ENCODE results near the gene CPT1C. TPM values are rescaled to one million over a fixed set of nuclear protein-coding genes. Genes with fewer than 3 reads are reported as not detected.

Gene CPT1C
- total RNA-seq, 1 donor from 2014 or later = 51.7 TPM

- Histone ChIP-seq H3K27me3 (no peaks in the 10 kb centered on the region), H3K36me3 (no peaks in the 10 kb centered on the region), H3K9ac (no peak overlapping the region), H3F3A (ENCODE audit: low read depth) (no peaks in the 10 kb centered on the region), H3K27ac (no peak overlapping the region), H3K4me1 (no peaks in the 10 kb centered on the region), H3K4me3 (no peak overlapping the region), H3K9me3 (ENCODE audit: low read depth) (no peaks in the 10 kb centered on the region), H4K20me1 (ENCODE audit: low read depth) (no peaks in the 10 kb centered on the region), H3K4me2 (no peak overlapping the region), H2AFZ (replicated peaks) (peak overlapping the region; percentile 34), H3K79me2 (ENCODE audit: low read depth) (no peaks in the 10 kb centered on the region)
- H3K36me3 Mint-ChIP-seq = no peaks in the 10 kb centered on the region
- no peak overlapping the region for H3K27ac Mint-ChIP-seq
- peaks cover 11% of the 10 kb centered on the region for H3K27me3 Mint-ChIP-seq (ENCODE audit: insufficient read depth, low read depth)
- DNase-seq (ENCODE audit: low spot score) = no peak
- H3K4me1 Mint-ChIP-seq = no peaks in the 10 kb centered on the region
- H3K9me3 Mint-ChIP-seq = peaks cover 17% of the 10 kb centered on the region
- TF ChIP-seq EZH2 (IDR thresholded peaks at IDR 0.05) (no peak), CTCF (IDR thresholded peaks at IDR 0.05) (no peak), EZH2phosphoT487 (IDR thresholded peaks at IDR 0.05) (no peak)
- no peak overlapping the region for H3K4me3 Mint-ChIP-seq
Observed at GRCh38 chr19:49749055-49749716, 58.3 kb downstream of the CPT1C start.

- Mint-ChIP-seq H3K4me3 (no peak overlapping the region), H3K27me3 (ENCODE audit: insufficient read depth, low read depth) (peaks cover 11% of the 10 kb centered on the region), H3K36me3 (no peaks in the 10 kb centered on the region), H3K27ac (no peak overlapping the region), H3K4me1 (no peaks in the 10 kb centered on the region), H3K9me3 (peaks cover 19% of the 10 kb centered on the region)
- Histone ChIP-seq H3K27me3 (no peaks in the 10 kb centered on the region), H3K9ac (no peak overlapping the region), H3K79me2 (ENCODE audit: low read depth) (no peaks in the 10 kb centered on the region), H3K4me2 (no peak overlapping the region), H3K27ac (no peak overlapping the region), H3K4me3 (no peak overlapping the region), H3F3A (ENCODE audit: low read depth) (no peaks in the 10 kb centered on the region), H3K9me3 (ENCODE audit: low read depth) (no peaks in the 10 kb centered on the region), H3K4me1 (no peaks in the 10 kb centered on the region), H2AFZ (replicated peaks) (no peak overlapping the region), H3K36me3 (no peaks in the 10 kb centered on the region), H4K20me1 (ENCODE audit: low read depth) (no peaks in the 10 kb centered on the region)
- TF ChIP-seq CTCF (IDR thresholded peaks at IDR 0.05) = no peak
- no peak for TF ChIP-seq EZH2phosphoT487 (IDR thresholded peaks at IDR 0.05)
- TF ChIP-seq EZH2 (IDR thresholded peaks at IDR 0.05) = no peak
- DNase-seq (ENCODE audit: low spot score) = no peak
Observed at GRCh38 chr19:49749771-49750170, 58.9 kb downstream of the CPT1C start.

GRCh38 chr19:49752701-49753100 lies 61.8 kb downstream of the CPT1C start:
- peaks cover 6% of the 10 kb centered on the region for H3K9me3 ChIP-seq (ENCODE audit: low read depth)
- no peaks in the 10 kb centered on the region for H3K4me1 Mint-ChIP-seq
- H3K4me2 ChIP-seq = no peak overlapping the region
- no peak overlapping the region for H3K4me3 Mint-ChIP-seq
- no peak overlapping the region for H3K4me3 ChIP-seq
- H3K27ac Mint-ChIP-seq = no peak overlapping the region
- H3K27me3 Mint-ChIP-seq (ENCODE audit: insufficient read depth, low read depth) = peaks cover 9% of the 10 kb centered on the region
- peaks cover 20% of the 10 kb centered on the region for H3K9me3 Mint-ChIP-seq
- H4K20me1 ChIP-seq (ENCODE audit: low read depth) = no peaks in the 10 kb centered on the region
- H2AFZ ChIP-seq (replicated peaks) = no peak overlapping the region
- no peak for TF ChIP-seq EZH2 (IDR thresholded peaks at IDR 0.05)
- no peak for TF ChIP-seq CTCF (IDR thresholded peaks at IDR 0.05)
- no peak for TF ChIP-seq EZH2phosphoT487 (IDR thresholded peaks at IDR 0.05)
- H3K9ac ChIP-seq = no peak overlapping the region
- no peak overlapping the region for H3K27ac ChIP-seq
- H3F3A ChIP-seq (ENCODE audit: low read depth) = no peaks in the 10 kb centered on the region
- no peaks in the 10 kb centered on the region for H3K4me1 ChIP-seq
- no peaks in the 10 kb centered on the region for H3K36me3 Mint-ChIP-seq
- H3K79me2 ChIP-seq (ENCODE audit: low read depth) = no peaks in the 10 kb centered on the region
- H3K27me3 ChIP-seq = no peaks in the 10 kb centered on the region
- H3K36me3 ChIP-seq = no peaks in the 10 kb centered on the region
- DNase-seq (ENCODE audit: low spot score) = no peak
